HG03439 (cell line): ENCODE data around the gene ESRP2.
A peak's percentile ranks its signal among the peaks of the same experiment; 100 is the strongest.

Source experiments
- ATAC-seq: cut with Tn5 transposase; IDR thresholded peaks from one replicate; pipeline ENCODE4 v1.9.1; 2021; ENCODE audit warnings: mild to moderate bottlenecking, moderate library complexity; ENCODE audit not compliant: unreplicated experiment

The ESRP2 gene

DNA sequence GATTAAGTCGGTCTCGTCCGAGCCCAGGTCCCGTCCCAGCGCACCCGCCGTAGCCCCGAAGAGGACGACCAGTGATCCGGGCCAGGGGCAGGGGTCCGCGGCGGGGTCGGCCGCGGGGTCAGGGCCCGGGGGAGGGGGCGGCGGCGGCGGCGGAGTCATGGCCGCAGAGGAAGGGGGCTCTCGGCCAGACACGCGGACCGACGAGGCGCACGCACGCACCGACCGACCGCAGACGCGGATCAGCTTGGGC, at the start of gene ESRP2:
Gene ESRP2, minus strand, starts transcription at position 241 of the 250 bp plus-strand sequence. Its CDS starts 82 bp downstream, at position 159.
- no peak for ATAC-seq

DNA sequence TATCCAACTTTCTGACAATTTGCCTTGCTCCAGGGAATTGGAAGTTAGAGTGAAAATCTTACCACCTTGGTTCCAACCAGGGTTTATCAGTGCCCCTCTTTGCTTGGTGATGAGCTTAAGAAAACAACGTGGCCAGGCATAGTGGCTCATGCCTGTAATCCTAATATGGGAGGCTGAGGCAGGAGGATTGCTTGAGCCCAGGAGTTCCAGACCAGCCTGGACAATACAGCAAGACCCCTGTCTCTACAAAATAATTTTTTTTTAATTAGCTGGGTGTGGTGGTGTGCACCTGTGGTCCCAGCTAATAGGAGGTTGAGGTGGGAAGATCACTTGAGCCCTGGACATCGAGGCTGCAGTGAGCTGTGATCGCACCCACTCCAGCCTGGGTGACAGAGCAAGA, 49.8 kb upstream of the ESRP2 start:
- no peak for ATAC-seq

DNA sequence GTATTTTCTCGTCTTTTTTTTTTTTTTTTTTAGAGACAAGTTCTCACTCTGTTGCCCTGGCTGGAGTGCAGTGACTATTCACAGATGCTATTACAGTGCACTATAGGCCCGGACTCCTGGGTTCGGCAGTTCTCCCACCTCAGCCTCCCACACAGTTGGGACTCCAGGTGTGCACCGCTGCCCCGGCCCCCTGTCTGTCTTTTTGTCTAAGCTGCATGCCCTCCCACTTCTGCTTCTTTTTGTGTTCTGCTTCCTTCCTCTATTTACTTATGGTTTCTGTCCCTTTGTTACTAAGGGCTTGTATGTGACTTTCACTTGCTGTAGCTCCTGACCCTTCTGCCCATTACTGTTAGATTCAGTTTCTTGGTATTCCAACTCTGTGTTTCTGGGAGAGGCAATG, 48.9 kb upstream of the ESRP2 start:
- peak; percentile 47 for ATAC-seq

DNA sequence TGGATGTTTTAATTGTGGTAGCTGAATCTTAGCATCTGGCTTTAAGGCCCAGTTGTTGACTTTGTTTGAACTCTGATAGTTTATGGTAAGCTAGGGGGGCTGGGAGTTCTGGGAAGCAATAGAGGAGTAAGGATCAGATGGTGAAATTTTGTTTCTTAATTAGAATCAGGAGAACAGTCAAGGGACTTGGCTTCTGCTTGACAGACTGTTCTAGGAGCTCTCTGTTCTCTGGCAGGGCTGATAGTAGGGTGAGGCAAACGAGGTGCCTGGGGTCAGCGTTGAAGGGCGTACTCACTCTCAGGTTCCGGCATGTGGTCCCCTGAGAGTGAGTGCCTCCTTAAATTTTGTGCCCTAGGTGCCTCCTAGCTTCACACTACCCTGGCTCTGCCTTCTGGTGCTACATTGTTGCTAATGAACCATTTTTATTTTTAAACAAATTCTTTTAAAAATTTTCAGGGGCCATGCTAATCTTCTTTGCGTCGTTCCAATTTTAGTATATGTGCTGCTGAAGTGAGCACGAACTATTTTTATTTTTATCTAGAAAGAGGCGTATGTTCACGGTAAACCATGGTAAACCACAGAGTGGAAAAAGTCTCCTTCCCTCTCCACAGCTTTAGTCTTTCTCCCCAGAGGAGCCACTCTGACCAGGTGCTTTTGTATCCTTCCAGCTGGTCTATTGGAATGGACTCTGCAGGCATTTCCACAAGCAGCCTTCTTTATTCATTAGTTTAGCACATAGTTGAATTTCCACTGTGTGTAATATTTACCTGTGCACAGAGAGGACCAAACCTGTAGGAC, 48.1 kb upstream of the ESRP2 start:
- peak; percentile 43 for ATAC-seq

GRCh38 chr16:68283346-68283745, 47.4 kb upstream of the ESRP2 start:
- no peak for ATAC-seq

- no peak for ATAC-seq
Observed at GRCh38 chr16:68282064-68282452, 46.1 kb upstream of the ESRP2 start.

DNA sequence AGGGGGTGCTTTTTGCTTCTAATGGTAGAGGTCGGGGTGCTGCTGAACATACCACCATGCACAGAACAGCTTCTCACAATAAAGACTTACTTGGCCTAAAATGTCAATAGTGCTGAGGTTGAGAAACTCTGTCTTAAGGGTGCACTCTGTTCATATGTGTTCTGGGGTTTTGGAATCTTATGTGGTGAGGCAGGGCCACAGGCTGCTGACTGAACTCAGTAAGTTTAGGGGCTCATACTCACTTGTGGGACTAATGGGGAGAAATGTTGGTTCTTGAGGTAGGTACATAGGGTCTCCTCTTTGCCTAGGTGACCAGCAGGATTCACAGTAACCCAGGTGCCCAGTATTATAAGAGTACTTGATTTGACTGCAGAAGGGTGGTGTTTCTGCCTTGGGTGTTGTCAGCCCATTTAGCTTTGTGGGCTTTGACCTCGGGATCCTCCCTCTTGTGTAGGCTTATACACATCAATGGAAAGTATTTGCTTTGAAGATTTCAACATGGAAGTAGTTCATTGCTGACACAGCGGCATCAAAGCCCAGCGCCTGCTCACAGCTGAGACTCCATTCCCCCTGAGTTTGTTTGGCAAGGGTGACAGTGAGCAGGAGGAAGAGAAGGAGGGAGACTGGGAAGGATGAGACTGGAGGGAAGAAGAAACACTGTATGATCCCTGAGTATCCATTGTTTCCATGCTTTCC, 45.6 kb upstream of the ESRP2 start:
- ATAC-seq, result no peak

- no peak for ATAC-seq
Observed at GRCh38 chr16:68279726-68280558, 44.0 kb upstream of the ESRP2 start.

- ATAC-seq, result no peak
Observed at GRCh38 chr16:68276223-68276622, 40.3 kb upstream of the ESRP2 start.

DNA sequence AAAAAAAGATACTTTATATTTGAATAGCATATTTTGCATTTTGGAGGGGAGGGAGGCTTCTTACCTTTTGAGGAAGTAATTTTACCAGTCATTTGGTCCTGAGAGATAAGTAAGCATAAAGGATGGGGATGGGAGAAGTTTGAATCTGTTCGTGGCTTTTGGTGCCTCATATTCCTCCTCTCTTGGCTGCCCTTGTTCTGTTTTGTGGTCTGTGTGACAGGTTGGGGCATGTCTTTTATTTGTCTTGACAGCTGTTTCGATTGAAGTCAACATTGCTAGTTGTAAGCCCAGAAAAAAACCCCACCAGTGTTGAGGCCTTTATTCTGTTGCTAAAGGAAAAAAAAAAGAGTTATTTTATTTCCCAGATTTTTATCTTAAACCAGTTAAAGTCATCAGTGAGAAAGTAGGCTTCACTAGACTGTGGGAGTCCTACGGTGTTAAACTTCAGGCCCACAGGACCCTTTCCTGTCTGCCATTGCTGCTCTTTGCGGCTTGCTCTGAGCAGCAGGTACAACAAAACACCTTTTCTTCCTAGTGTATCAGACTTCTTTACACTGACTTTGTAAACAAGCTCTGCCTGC, 39.8 kb upstream of the ESRP2 start:
- ATAC-seq, result peak; percentile 69

GRCh38 chr16:68274441-68274840, 38.5 kb upstream of the ESRP2 start:
- ATAC-seq, result no peak

GRCh38 chr16:68273896-68274295, 38.0 kb upstream of the ESRP2 start:
- no peak for ATAC-seq

DNA sequence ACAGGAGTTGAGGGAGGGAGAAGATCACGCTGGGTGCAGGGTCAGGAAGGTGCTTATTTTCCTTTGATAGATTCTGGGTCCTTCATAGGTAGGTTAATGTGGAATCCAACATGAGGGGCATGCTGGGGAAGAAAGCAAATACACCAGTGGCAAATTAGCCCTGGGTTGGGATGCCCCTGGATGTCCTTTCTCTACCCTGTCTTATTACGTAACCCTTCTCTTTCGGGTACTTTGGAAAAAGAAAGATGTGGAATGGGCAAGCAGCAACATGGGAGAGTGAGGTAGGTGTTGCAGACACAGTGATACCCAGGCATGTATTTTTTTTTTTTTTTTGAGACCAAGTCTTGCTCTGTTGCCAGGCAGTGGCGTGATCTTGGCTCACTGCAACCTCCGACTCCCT, 37.5 kb upstream of the ESRP2 start:
- no peak for ATAC-seq

GRCh38 chr16:68272507-68273209, 36.7 kb upstream of the ESRP2 start:
- ATAC-seq, result no peak

GRCh38 chr16:68270353-68270752, 34.4 kb upstream of the ESRP2 start:
- ATAC-seq, result no peak

GRCh38 chr16:68269793-68270192, 33.9 kb upstream of the ESRP2 start:
- no peak for ATAC-seq

DNA sequence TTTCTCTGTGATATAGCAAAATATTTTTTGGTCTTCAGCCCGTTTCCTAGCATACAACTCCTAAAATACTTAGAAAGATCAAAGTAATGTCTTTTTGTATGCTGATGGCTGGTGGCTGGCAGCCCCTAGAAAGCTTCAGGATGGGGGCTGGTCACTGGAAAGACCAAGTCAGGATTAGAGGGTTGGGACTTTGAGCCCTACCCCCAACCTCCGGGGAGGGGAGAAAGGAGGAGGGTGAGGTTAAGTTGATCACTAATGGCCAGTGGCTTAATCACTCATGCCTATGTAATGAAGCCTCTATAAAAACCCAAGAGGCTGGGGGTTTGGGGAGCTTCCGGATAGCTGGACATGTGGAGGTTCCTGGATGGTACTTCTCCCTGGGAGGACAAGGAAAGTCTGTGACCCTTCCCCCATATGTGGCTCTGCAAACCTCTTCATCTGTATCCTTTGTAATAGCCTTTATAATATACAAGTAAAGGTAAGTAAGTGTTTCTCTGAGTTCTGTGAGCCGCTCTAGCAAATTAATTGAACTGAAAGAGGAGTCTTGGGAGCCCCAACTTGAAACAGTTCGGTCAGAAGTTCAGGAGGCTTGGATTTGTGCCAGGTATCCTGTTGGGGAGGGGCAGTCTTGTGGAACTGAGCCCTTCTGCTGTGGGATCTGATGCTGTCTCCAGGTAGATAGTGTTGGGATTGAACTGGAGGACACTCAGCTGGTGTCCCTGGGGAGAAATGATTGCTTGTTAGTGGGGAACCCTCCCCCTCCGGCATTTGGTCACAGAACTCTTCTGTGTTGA, 31.9 kb upstream of the ESRP2 start:
- no peak for ATAC-seq

DNA sequence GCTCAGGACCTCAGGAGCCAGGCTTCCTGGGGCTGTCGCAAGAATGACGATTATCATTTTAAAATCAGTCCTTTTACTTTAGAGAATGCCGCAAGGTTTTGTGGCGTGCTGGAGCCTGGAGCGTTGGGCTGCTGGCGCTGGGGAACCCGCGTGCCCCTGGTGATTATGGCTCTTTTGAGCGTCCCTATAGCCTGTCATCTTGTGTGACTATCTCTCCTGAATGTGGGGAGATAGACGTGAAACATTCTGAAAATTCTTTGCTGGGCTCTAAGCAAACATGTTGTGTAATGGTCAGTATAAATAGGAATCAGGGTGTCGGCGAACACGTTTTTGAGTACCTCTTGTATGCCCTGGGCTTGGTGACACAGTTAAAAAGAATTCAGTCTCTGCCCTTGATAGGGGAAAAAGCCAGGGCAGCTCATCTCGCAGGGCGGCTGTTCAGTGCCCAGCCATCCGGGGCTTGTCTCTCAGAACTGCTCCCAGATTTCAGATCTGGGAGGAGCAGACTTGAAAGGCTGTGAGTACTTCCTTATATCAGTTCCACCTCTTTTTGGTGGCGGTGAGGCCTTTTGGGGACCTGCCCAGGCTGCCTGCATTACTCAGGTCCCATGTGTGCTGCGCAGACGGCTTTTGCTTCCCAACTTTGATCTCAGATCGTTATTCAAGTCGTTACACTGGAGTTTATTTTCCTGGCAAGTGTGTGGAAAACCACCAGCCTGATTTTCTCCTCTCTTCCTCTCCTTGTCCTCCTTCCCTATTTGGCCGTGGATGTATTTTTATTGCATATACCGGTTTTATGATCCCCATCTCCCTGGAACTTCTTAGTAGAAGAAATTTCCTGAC, 29.4 kb upstream of the ESRP2 start:
- peak; percentile 4 for ATAC-seq
